ENCODE data around the gene RAD51AP1. TPM values are rescaled to one million over a fixed set of nuclear protein-coding genes. Genes with fewer than 3 reads are reported as not detected.

RAD51AP1 gene
- total RNA-seq, 1 donor from 2014 or later = 8.5 TPM

GRCh38 chr12:4589941-4590340 lies 51.3 kb downstream of the RAD51AP1 start:
- DNase-seq (ENCODE audit: extremely low read depth, low read depth, low spot score) = no peak

- DNase-seq (ENCODE audit: extremely low read depth, low read depth, low spot score) = no peak
Observed at GRCh38 chr12:4591180-4591687, 52.5 kb downstream of the RAD51AP1 start.

GRCh38 chr12:4595881-4596280 lies 57.2 kb downstream of the RAD51AP1 start:
- no peak for DNase-seq (ENCODE audit: extremely low read depth, low read depth, low spot score)

- no peak for DNase-seq (ENCODE audit: extremely low read depth, low read depth, low spot score)
Observed at GRCh38 chr12:4603421-4603820, 64.7 kb downstream of the RAD51AP1 start.

- no peak for DNase-seq (ENCODE audit: extremely low read depth, low read depth, low spot score)
Observed at GRCh38 chr12:4603946-4604345, 65.3 kb downstream of the RAD51AP1 start.

GRCh38 chr12:4604684-4605193 lies 66.0 kb downstream of the RAD51AP1 start:
- peak; percentile 69 for DNase-seq (ENCODE audit: extremely low read depth, low read depth, low spot score)

GRCh38 chr12:4607056-4607455 lies 68.4 kb downstream of the RAD51AP1 start:
- DNase-seq (ENCODE audit: extremely low read depth, low read depth, low spot score) = no peak

GRCh38 chr12:4609071-4609470 lies 70.4 kb downstream of the RAD51AP1 start:
- DNase-seq (ENCODE audit: extremely low read depth, low read depth, low spot score) = no peak

Other genes starting within 250 kb of the RAD51AP1 start
- gene TIGAR, start 217.7 kb upstream of the RAD51AP1 start, total RNA-seq = 20.3 and 25.1 TPM in 2 replicates
- not detected in 2 replicates for gene FGF23, start 159.2 kb upstream of the RAD51AP1 start, total RNA-seq
- not detected in 2 replicates for gene FGF6, start 93.1 kb upstream of the RAD51AP1 start, total RNA-seq
- 44.1 and 65.0 TPM in 2 replicates for gene DYRK4, start 23.3 kb downstream of the RAD51AP1 start, total RNA-seq
- gene AKAP3, start 110.2 kb downstream of the RAD51AP1 start, total RNA-seq = 1.2 and 2.6 TPM in 2 replicates
- gene NDUFA9, start 110.2 kb downstream of the RAD51AP1 start, total RNA-seq = 37.8 and 52.1 TPM in 2 replicates
- gene GALNT8, start 181.5 kb downstream of the RAD51AP1 start, total RNA-seq = 0.35 and 0.53 TPM in 2 replicates